Gastrocnemius medialis (tissue), 4 donors: ENCODE data around the gene PSG5. TPM values are rescaled to one million over a fixed set of nuclear protein-coding genes. Genes with fewer than 3 reads are reported as not detected.
"Not testable (repeated sequence)": the region's sequence is repeated elsewhere in the genome, so short reads cannot be mapped to it uniquely, and the experiment has no call there.

ENCODE experiments used
- ATAC-seq, 2 donors: fragments of 150-250 bp; one replicate each; pipeline ENCODE4 v1.9.1; 2016
- DNase-seq, 2 donors: peaks; one replicate each; pipeline ENCODE4 v3.0.0-alpha.2; 2019
- H3K27ac ChIP-seq, 4 donors: fragments of 200-600 bp; sonication (generic); 1 replicate in 1 of 4; 2 replicates in 3 of 4; pipeline ENCODE4 v1.5.1; 2016 to 2018; ENCODE audit warnings: mild to moderate bottlenecking in 2 of 4, moderate library complexity in 1 of 4
- H3K27me3 ChIP-seq, 3 donors: fragments of 200-600 bp; sonication (generic) in 2 of 3; 1 replicate in 1 of 3; 2 replicates in 2 of 3; pipeline versions ENCODE4 v1.5.1 to v1.6.0; 2016 to 2019; ENCODE audit warnings: mild to moderate bottlenecking in 1 of 3, moderate library complexity in 1 of 3
- H3K36me3 ChIP-seq, 2 donors: fragments of 200-600 bp; sonication (generic) in 1 of 2; one replicate each; pipeline ENCODE4 v1.5.1; 2017 to 2018
- H3K4me1 ChIP-seq, 2 donors: fragments of 200-600 bp; sonication (generic) in 1 of 2; one replicate each; pipeline ENCODE4 v1.5.1; 2016 to 2017; ENCODE audit warnings: mild to moderate bottlenecking in 2 of 2
- H3K4me3 ChIP-seq, 4 donors: fragments of 200-600 bp; sonication (generic) in 3 of 4; 1 replicate in 1 of 4; 2 replicates in 3 of 4; pipeline ENCODE4 v1.5.1; 2016 to 2019; ENCODE audit warnings: mild to moderate bottlenecking in 2 of 4
- H3K9me3 ChIP-seq, 3 donors: fragments of 200-600 bp; sonication (generic) in 2 of 3; 1 replicate in 1 of 3; 2 replicates in 2 of 3; pipeline ENCODE4 v1.5.1; 2016 to 2019
- POLR2A ChIP-seq, 2 donors: fragments of 450-650 bp; IDR thresholded peaks; one replicate each; pipeline ENCODE4 v1.6.1; 2017; ENCODE audit warnings: antibody characterized with exemption in 2 of 2, mild to moderate bottlenecking in 2 of 2, moderate library complexity in 2 of 2
- in situ Hi-C, 4 donors: fragments of 200-750 bp; cut with MboI; loops; one replicate each; pipeline versions ENCODE4 v1.15.0 to v1.8.0; 2017; ENCODE audit warnings: low sequenced_read_pairs in 4 of 4
- intact Hi-C: fragments of 100-400 bp; cut with DNase I; formaldehyde crosslinking; loops from one replicate; pipeline ENCODE4 v1.15.1; 2023; ENCODE audit warnings: low total_unique reads
- total RNA-seq, 4 donors: library from RNA; depleted of rRNA; stranded (reverse); fragments of >200 nt; gene quantifications; one replicate each; pipeline versions ENCODE4 v1.1.0 to v1.2.3, GENCODE V29; 2016
- TF ChIP-seq, protein P1 (sequence below), 5 experiments: fragments of 450-650 bp in 3 of 5; fragments of 200-600 bp in 2 of 5; sonication (generic) in 2 of 5; IDR thresholded peaks in 4 of 5; conservative IDR thresholded peaks in 1 of 5; 1 replicate in 4 of 5; 2 replicates in 1 of 5; pipeline ENCODE4 v1.5.1; 2016 to 2019; ENCODE audit warnings: antibody characterized with exemption in 5 of 5, mild to moderate bottlenecking in 3 of 5, moderate library complexity in 3 of 5

Gene PSG5
- total RNA-seq, 4 donors from 2014 or later = not detected

DNA sequence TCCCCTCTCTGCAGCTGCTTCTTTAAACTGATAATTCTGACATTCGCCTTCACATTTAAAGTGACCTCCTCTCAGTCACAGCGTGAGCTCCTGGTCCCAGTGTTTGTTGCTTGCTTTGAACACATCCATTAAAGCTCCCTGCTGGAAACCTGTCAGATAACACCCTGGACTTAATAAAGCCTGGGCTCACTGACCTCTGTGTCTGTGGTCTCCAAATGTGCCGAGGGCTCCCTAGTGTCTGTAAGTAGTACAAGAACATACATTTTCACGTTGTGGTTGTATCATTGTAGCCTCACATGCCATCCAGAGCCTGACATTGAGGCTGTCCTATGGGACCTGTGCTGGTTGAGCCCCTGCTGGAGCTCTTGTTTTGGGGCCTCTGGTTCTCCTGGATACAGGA lies 21.7 kb upstream of the PSG5 start:
- no peaks in the 10 kb centered on the region for H3K4me1 ChIP-seq
- H3K27ac ChIP-seq = no peak overlapping the region
- DNase-seq (no peak), ATAC-seq (no peak)
- in situ Hi-C loops = no loop called here
- no peaks in the 10 kb centered on the region for H3K27me3 ChIP-seq
- intact Hi-C loops = no loop called here
- TF ChIP-seq, protein P1, sequence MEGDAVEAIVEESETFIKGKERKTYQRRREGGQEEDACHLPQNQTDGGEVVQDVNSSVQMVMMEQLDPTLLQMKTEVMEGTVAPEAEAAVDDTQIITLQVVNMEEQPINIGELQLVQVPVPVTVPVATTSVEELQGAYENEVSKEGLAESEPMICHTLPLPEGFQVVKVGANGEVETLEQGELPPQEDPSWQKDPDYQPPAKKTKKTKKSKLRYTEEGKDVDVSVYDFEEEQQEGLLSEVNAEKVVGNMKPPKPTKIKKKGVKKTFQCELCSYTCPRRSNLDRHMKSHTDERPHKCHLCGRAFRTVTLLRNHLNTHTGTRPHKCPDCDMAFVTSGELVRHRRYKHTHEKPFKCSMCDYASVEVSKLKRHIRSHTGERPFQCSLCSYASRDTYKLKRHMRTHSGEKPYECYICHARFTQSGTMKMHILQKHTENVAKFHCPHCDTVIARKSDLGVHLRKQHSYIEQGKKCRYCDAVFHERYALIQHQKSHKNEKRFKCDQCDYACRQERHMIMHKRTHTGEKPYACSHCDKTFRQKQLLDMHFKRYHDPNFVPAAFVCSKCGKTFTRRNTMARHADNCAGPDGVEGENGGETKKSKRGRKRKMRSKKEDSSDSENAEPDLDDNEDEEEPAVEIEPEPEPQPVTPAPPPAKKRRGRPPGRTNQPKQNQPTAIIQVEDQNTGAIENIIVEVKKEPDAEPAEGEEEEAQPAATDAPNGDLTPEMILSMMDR (IDR thresholded peaks at IDR 0.05 in 4 of 5, conservative IDR thresholded peaks at IDR 0.05 in 1 of 5) = no peak
- no peak for TF ChIP-seq POLR2A (IDR thresholded peaks at IDR 0.05)
- no peaks in the 10 kb centered on the region for H3K36me3 ChIP-seq
- H3K9me3 ChIP-seq = no peaks in the 10 kb centered on the region
- no peak overlapping the region for H3K4me3 ChIP-seq

DNA sequence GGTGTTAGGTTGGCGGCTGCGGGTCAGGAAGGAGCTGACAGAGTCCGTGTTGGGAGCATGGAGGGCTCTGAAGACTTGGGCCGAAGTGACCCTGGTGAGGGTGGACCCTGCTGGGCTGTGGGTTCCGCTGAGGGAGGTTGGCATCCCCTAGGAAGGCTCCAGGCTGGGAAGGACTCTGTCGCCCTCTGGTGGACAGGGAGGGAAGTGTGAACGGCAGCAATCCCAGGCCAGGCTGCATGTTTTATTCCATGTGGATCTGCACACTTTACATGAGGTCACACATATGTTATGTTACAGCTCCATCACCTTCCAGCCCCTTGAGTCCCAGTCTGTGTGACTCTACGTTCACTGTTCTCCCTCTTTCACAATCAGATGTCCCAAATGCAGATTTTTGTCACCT lies 20.8 kb upstream of the PSG5 start:
- H3K9me3 ChIP-seq, H3K4me1 ChIP-seq, ATAC-seq, H3K4me3 ChIP-seq, intact Hi-C loops, in situ Hi-C loops, H3K27ac ChIP-seq, DNase-seq, H3K27me3 ChIP-seq, H3K36me3 ChIP-seq: not testable (repeated sequence)

DNA sequence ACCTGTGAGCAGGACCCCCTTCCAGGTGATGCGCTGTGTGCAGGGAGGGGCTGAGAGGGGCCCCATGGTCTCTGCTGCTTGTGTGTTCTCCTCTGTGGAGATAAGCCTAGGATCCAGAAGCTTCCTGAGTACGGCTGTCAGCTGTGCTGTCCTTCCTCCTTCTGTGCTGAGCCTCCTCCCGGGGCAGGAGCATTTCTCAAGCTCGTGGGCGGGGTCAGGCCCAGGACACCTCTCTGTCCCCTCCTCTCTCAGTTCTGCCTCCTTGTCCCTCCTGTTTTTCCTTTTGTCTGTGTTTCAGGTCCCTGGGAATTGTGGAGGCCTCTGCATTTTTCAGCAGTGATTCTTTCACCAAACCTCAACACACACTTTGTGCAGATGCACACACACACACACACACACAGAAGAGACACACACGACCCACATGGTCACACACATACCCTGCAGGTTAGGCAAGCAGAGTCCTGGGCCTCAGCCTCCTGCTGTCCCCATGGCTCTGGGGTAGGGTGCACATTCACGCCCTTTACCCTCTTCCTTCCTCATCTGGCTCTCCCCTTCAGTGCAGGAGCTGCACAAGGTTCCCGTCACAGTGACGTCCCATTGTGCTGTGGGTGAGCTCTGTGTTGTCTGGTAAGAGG lies 19.3 kb upstream of the PSG5 start, which contains the start of gene PSG4:
Gene PSG4 (minus strand): TSS at position 168 of the 635 bp plus-strand sequence. CDS start 102 bp downstream, at position 66.
- H3K36me3 ChIP-seq, ATAC-seq, H3K4me1 ChIP-seq, H3K27ac ChIP-seq, H3K4me3 ChIP-seq, DNase-seq, H3K27me3 ChIP-seq, intact Hi-C loops, H3K9me3 ChIP-seq, in situ Hi-C loops: not testable (repeated sequence)

DNA sequence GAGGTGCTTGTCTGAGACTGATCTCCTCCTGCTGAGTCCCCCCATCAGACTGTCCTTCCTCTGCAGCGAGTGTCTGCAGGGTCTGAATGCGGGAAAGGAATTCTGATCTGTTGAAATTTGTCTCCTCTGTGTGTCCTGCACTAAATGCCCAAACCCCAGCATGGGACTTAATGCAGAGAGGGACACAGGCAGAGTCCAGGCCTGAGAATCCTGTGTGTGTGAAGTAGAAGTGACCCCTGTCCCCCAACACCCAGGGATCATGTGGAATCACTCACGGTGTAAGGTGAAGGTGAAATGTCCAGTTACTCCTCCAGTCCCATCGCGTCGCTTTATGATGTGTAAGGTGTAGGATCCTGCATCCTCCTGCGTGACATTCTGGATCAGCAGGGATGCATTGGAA lies 17.3 kb upstream of the PSG5 start:
- in situ Hi-C loops, H3K27ac ChIP-seq, DNase-seq, H3K9me3 ChIP-seq, H3K36me3 ChIP-seq, H3K4me1 ChIP-seq, intact Hi-C loops, H3K27me3 ChIP-seq, ATAC-seq, H3K4me3 ChIP-seq: not testable (repeated sequence)

DNA sequence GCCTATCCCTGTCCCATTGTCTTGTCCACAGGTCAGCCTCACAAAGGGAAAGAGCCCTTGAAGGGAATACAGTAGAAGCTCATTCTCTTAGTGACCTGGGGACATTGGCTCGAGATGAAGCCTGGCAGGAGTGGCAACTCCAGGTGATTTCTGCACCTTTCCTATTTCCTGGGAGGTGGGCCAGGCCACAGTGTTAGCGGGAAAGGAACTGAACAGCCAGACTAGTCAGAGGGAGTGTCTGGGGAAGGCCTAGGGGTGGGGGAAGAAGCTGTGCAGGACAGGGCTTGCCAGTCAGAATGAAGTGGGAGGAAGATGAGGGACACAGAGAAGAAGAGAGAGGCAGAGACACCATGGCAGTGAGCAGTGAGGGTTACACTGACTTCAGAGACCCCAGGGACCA lies 15.6 kb upstream of the PSG5 start:
- H3K4me1 ChIP-seq, H3K27me3 ChIP-seq, ATAC-seq, H3K9me3 ChIP-seq, H3K27ac ChIP-seq, DNase-seq, in situ Hi-C loops, intact Hi-C loops, H3K4me3 ChIP-seq, H3K36me3 ChIP-seq: not testable (repeated sequence)

DNA sequence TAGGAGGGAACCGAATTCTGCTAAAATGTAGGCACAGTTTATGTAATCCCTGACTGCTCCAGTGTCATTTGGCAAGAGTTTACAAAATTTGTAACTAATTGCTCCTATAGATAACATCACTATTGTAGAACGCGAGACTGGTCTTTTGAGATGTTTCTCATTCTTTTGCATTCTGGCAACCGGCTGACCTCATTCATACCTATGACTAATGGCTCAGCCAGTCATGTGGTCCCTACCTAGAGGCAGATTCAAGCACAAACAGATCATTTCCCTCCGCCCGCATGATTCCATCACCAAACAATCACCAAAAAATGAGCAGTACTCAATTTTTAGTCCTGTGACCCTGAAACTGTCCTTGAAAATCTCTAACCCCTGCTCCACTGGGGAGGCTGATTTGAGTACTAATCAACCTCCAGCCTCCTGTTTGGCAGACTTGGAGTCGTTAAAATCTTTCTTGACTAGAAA lies 15.0 kb upstream of the PSG5 start:
- intact Hi-C loops, DNase-seq, in situ Hi-C loops, ATAC-seq, H3K9me3 ChIP-seq, H3K4me1 ChIP-seq, H3K36me3 ChIP-seq, H3K27me3 ChIP-seq, H3K4me3 ChIP-seq, H3K27ac ChIP-seq: not testable (repeated sequence)

DNA sequence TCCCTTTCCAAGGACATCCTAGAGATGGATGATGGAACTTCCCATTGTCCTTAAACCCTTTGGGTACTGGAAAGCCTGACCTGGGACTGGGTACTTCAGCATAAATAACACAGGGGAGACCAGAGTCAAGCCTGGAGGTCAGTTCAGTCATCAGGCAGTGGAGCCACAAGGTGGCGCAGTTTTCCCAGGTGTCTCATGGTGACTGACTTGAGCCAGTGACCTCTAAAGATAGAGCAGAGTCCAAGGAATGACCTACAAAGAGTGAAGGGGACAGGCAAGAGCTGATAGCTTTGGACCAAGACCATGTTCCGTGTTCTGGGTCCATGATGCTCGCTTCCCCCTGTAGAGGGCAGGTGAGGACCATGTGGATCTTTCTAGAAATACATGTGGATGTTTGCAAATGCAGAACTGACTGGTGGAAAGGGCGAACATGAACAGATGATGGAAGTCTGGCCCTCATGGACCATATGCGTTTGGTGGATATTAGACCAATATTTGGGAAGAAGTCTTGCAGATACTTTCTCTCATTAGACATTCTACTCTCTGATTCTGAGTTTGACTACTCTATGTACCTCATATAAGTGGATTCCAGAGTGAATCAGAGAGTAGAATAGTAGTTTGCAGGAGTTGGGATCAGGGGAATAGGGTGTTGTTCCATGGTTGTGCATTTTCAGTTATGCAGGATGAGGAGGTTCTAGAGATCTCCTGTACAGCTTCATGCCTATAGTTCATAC lies 12.5 kb upstream of the PSG5 start:
- intact Hi-C loops, H3K27me3 ChIP-seq, H3K4me3 ChIP-seq, H3K4me1 ChIP-seq, in situ Hi-C loops, ATAC-seq, H3K27ac ChIP-seq, DNase-seq, H3K36me3 ChIP-seq, H3K9me3 ChIP-seq: not testable (repeated sequence)

DNA sequence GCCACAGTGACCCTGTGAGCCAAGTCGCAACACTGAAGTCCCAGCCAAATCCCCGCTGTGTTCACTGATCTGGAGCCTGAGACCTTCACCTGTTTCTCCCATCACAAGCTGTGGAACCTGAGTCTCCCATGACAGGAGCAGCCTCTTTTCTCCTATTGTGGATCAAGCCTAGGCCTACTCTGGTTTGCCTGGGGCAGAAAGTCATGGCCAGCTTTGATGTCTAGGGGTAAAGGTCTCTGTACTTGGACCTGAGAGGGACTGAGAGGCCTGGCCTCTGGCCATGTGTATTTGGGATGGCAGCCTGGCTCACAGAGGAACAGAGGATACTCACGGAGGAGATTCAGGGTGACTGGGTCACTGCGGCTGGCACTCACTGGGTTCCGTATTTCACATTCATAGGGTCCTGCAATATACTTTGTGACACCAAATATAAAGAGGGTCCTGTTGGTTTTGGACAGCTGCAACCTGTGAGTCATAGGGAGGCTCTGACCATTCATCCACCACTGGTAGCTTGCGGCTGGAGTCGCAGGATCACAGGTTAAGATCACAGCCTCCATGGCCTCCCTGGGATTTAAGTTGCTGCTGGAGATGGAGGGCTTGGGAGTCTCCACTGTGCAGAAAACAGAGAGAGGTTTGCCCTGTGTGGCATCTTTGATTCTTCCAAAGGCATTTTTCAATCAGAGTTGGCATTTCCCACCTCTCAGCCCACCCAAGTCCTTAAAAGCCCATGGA lies 11.5 kb upstream of the PSG5 start:
- intact Hi-C loops, H3K4me1 ChIP-seq, H3K27ac ChIP-seq, H3K36me3 ChIP-seq, DNase-seq, H3K4me3 ChIP-seq, H3K9me3 ChIP-seq, in situ Hi-C loops, H3K27me3 ChIP-seq, ATAC-seq: not testable (repeated sequence)

DNA sequence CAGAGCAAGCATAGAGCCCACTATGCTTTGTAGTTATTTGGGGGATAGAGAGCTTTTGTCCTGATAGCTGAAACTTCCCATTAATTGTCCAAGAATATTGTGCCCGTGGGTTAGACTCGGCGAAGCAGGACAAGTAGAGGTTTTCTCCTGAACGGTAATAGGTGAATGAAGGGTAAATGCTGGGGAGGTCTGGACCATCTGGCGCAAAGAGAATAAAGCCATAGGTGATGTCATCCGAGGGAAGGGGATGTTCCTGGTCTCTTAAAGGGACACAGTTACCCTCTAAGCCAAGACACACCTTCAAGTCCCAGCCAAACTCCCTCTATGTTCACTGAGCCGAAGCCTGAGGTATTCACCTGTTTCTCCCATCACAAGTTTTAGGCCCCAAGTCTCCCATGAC lies 8.1 kb upstream of the PSG5 start:
- H3K27ac ChIP-seq, H3K9me3 ChIP-seq, H3K4me1 ChIP-seq, intact Hi-C loops, H3K27me3 ChIP-seq, ATAC-seq, H3K4me3 ChIP-seq, in situ Hi-C loops, H3K36me3 ChIP-seq, DNase-seq: not testable (repeated sequence)

DNA sequence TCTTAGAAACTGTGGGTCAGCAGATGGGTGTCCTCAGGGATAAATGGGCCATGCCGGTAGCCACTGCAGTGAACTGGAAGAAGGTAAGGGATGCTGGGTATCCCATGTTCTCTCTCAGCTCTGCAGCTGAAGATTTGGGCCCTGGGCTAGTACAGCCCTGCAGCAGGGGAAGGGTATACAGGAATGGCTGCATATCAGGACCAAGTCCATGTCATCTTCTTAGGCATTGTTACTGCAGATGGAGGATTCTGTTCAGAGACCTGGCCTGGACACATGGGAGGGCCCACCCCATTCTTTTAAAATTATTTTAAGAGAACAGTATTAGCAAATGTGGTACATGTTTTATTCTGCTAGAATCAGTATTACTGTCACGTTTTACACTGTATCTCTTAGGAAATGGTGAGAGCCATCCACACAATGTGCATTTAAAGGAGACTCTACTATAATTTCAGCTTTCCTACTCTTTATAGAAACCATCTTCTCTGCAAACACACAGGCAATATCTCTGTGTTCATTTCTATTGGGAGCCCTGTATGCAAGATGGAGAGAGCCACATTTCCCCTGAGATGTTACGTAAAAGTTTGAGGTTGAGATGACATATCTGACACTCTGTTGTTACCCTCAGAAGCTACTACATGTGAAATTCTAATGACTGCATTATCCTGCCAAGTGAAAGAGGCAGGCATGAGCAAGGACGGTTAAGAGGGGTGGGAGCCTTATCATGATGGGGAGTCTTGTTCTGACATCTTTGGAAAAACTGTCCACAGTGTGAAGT lies 6.2 kb upstream of the PSG5 start:
- H3K4me1 ChIP-seq, intact Hi-C loops, DNase-seq, in situ Hi-C loops, H3K9me3 ChIP-seq, H3K27ac ChIP-seq, H3K4me3 ChIP-seq, H3K36me3 ChIP-seq, ATAC-seq, H3K27me3 ChIP-seq: not testable (repeated sequence)
